ENCODE measurements around the gene PTN. TPM values are rescaled to one million over a fixed set of nuclear protein-coding genes. Genes with fewer than 3 reads are reported as not detected.

The PTN gene
- total and polyA plus RNA-seq, 9 of the 15 experiments (the other 6 are each of a cell fraction or from before 2014, with no cell fraction given) = not detected

- TF ChIP-seq ADNP (tag; IDR thresholded peaks at IDR 0.05) (no peak), SNIP1 (IDR thresholded peaks at IDR 0.05; ENCODE audit: low read depth) (no peak), NRF1 (conservative IDR thresholded peaks at IDR 0.05 in 1 of 2, IDR thresholded peaks at IDR 0.05 in 1 of 2) (no peak)
- TF ChIP-seq, protein P1, sequence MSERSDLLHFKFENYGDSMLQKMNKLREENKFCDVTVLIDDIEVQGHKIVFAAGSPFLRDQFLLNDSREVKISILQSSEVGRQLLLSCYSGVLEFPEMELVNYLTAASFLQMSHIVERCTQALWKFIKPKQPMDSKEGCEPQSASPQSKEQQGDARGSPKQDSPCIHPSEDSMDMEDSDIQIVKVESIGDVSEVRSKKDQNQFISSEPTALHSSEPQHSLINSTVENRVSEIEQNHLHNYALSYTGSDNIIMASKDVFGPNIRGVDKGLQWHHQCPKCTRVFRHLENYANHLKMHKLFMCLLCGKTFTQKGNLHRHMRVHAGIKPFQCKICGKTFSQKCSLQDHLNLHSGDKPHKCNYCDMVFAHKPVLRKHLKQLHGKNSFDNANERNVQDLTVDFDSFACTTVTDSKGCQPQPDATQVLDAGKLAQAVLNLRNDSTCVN (CRISPR knock-in tag; IDR thresholded peaks at IDR 0.05) = no peak
- ChIA-PET POLR2A (no interaction called here), CTCF (ENCODE audit: low intra/inter-chr PET ratio) (no interaction called here)
- BruUV-seq (replicated peaks) = no TSS peak
- Histone ChIP-seq H3K4me3 (no peak overlapping the region), H3K27ac (ENCODE audit: extremely low read depth, low read depth, low read length) (no peak overlapping the region), H3K9me3 (replicated peaks; ENCODE audit: control insufficient read depth, insufficient read depth, low read depth, low read length) (0 out of 2 replicates have a peak, but pooled peaks cover 2% of the 10 kb centered on the region), H4K20me1 (replicated peaks; ENCODE audit: control insufficient read depth, insufficient read depth, low read length) (no peaks in the 10 kb centered on the region), H3K79me2 (ENCODE audit: control insufficient read depth, insufficient read depth, low read length) (no peaks in the 10 kb centered on the region), H3K9me1 (ENCODE audit: control insufficient read depth, insufficient read depth, low read length) (no peaks in the 10 kb centered on the region), H3K4me2 (ENCODE audit: insufficient read depth, low read length) (no peak overlapping the region), H3K9ac (ENCODE audit: insufficient read depth in 1 of 2, low read depth in 2 of 2, low read length in 2 of 2) (no peak overlapping the region), H2AFZ (ENCODE audit: low read depth, low read length) (no peak overlapping the region), H3K4me1 (replicated peaks in 1 of 2; ENCODE audit: control insufficient read depth in 2 of 2, insufficient read depth in 2 of 2, low read length in 2 of 2) (no peaks in the 10 kb centered on the region), H3K27me3 (ENCODE audit: control insufficient read depth in 2 of 2, insufficient read depth in 2 of 2, low read length in 2 of 2) (no peaks in the 10 kb centered on the region), H3K36me3 (ENCODE audit: control insufficient read depth, insufficient read depth, low read length) (no peaks in the 10 kb centered on the region)
- intact Hi-C loops (cut with micrococcal nuclease) = no loop called here
- in situ Hi-C loops (cut with MboI) = no loop called here
- ATAC-seq (no peak), FAIRE-seq (no peak), DNase-seq (ENCODE audit: extremely low read depth in 1 of 4, low spot score in 3 of 4) (no peak)
- WGBS (ENCODE audit: insufficient coverage, low coverage, missing lambda C conversion rate) = 1% methylated on average over 4 of the region's 4 CpGs
Observed at GRCh38 chr7:137335814-137336213, 7.7 kb downstream of the PTN start.

DNA sequence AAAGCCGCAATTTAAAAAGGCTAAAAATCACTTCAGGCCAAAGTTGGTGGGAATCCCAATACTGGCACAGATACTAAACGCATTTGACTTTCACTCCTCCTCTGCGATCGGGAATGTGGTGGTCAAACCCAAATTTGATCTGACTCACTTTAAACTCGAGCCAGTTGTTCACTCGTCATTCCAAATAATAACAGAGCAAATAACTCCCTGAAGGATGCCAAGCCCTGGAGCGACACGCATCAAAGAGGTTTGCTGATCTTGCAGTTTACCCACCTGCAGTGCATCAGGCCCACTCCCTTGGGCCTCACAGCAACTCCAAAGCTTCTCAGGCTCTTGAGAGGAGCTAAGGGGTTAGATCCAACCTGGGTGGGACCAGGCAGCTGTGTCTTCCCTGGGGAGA is 12.2 kb downstream of the PTN start:
- ATAC-seq = no peak
- POLR2A ChIA-PET = no interaction called here
- no peak for DNase-seq (ENCODE audit: extremely low read depth in 1 of 4, low spot score in 3 of 4)
- Histone ChIP-seq H3K36me3 (ENCODE audit: control insufficient read depth, insufficient read depth, low read length) (no peaks in the 10 kb centered on the region), H3K79me2 (ENCODE audit: control insufficient read depth, insufficient read depth, low read length) (no peaks in the 10 kb centered on the region), H3K27ac (ENCODE audit: extremely low read depth, low read depth, low read length) (no peak overlapping the region), H4K20me1 (replicated peaks; ENCODE audit: control insufficient read depth, insufficient read depth, low read length) (no peaks in the 10 kb centered on the region), H3K4me2 (ENCODE audit: insufficient read depth, low read length) (no peak overlapping the region), H3K9me1 (ENCODE audit: control insufficient read depth, insufficient read depth, low read length) (no peaks in the 10 kb centered on the region), H3K4me1 (replicated peaks in 1 of 2; ENCODE audit: control insufficient read depth in 2 of 2, insufficient read depth in 2 of 2, low read length in 2 of 2) (no peaks in the 10 kb centered on the region), H3K27me3 (ENCODE audit: control insufficient read depth in 2 of 2, insufficient read depth in 2 of 2, low read length in 2 of 2) (no peaks in the 10 kb centered on the region), H3K4me3 (no peak overlapping the region), H3K9ac (ENCODE audit: insufficient read depth in 1 of 2, low read depth in 2 of 2, low read length in 2 of 2) (no peak overlapping the region), H3K9me3 (replicated peaks; ENCODE audit: control insufficient read depth, insufficient read depth, low read depth, low read length) (no peaks in the 10 kb centered on the region), H2AFZ (ENCODE audit: low read depth, low read length) (no peak overlapping the region)
- TF ChIP-seq MAFK (IDR thresholded peaks at IDR 0.05; ENCODE audit: low read length) (peak; percentile 43; the same call in 1 of the 2 replicates), C11orf30 (IDR thresholded peaks at IDR 0.05; ENCODE audit: low read depth) (0 out of 2 replicates have a peak, but pooled peaks have one; percentile 19), ZZZ3 (IDR thresholded peaks at IDR 0.05) (no peak)
- no peak for FAIRE-seq
- in situ Hi-C loops (cut with MboI) = no loop called here
- intact Hi-C loops (cut with micrococcal nuclease) = no loop called here
- CTCF ChIA-PET (ENCODE audit: low intra/inter-chr PET ratio) = no interaction called here
- no TSS peak for BruUV-seq (replicated peaks)
- WGBS (ENCODE audit: insufficient coverage, low coverage, missing lambda C conversion rate) = 1% methylated on average over 8 of the region's 8 CpGs
